AG20443 (cell line): ENCODE data around the gene FOXO3.

Experiments used
- DNase-seq: peaks from one replicate; pipeline ENCODE4 v3.0.0; 2012; ENCODE audit warnings: low spot score, mixed read lengths

Gene FOXO3

DNA sequence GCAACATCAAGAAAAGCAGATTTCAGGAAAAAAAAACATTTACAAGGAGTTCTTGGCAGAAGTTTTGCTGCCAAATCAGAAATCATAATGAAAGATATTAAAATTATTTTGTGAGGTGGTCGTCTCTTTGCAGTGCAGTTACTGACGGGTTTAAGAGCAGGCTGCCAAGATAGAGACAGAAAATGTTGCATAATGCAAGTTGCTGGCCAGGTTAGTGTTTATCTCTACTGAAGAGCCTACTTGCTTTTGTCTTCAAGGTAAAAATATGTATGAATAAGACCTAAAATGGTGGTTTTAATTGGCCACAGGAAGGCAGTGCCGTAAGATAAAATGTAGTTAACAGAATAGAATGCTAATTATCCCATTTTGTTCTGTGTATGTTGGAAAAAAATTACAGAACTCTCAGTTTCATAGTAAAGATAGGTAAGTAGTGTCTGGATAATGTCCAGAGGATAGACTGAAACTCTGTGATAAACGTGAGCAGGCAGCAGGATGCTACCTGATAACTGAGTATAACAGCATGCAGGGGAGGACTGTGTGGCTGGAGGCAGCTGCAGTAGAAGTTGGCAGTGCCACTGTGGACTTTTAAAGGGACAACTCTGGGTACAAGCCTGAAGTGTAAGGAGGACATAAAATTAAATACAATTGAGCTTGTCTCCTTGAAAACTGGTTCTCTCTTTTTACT is 13.9 kb downstream of the FOXO3 start:
- DNase-seq = no peak

DNA sequence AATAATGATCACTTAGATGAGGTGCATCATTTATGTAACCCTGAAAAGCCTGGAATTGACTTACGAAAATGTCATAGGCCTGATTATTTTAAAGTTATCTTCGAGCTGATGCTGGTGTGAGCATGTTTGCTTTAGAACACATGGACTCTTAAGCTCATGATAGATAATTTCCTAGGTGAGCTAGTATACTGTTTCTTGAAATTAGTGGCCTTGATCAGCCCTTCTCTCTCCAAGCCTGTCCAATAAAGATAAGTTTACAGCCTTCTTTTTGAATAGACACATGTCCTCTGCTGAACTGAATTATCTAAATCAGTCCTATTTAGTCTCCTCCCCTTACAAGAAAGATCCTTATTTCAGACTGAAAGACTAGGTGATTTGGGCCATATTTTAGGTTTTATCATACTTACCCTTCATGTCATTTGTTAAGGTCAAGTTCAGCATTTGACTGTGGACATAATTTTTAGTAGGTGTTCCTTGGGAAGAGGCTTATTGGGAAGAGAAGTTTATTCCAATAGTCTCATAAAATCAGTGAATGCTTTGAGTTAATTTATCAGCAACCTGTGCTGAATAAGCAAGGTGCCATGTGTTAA is 15.3 kb downstream of the FOXO3 start:
- DNase-seq = no peak

GRCh38 chr6:108576709-108577108 is 16.0 kb downstream of the FOXO3 start:
- no peak for DNase-seq

DNA sequence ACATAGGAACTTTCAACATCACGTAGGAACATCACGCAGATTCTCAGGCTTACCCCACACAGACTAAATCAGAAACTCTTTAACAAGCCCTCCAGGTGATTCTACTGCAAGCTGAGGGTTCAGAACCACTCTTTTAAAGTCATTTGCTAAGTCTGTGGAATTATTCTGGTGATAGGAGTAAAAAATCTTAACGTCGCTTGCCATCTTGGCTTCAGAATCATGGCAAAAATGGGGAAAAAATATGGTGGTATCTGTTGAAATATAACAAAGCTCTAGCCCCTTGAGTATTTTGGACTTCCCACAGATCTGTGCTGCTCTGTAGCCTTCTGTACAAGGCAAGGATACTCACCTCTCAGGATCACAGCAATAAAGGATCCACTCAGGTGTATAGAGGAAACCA is 17.4 kb downstream of the FOXO3 start:
- DNase-seq = no peak

- DNase-seq = peak; percentile 51
Measured at GRCh38 chr6:108578595-108579327, 18.0 kb downstream of the FOXO3 start.

DNA sequence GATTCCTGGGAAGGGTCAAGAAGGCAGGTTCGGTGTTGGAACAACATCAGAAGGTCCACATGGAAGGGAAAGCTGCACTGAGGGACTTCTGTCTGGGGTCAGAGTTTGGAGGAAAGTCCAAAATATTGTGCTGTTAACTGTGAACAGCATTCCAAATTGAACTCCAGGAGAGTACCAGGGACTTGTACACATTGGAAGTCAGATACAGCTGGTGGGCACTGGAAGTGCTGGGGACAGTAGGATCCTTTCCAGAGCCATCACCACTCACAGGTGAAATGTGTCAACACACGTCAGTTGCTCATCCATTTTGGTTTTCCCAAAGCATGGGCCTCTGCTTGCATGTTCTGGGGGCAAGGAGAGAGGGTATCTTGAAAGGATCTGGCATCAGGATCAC is 18.6 kb downstream of the FOXO3 start:
- no peak for DNase-seq

DNA sequence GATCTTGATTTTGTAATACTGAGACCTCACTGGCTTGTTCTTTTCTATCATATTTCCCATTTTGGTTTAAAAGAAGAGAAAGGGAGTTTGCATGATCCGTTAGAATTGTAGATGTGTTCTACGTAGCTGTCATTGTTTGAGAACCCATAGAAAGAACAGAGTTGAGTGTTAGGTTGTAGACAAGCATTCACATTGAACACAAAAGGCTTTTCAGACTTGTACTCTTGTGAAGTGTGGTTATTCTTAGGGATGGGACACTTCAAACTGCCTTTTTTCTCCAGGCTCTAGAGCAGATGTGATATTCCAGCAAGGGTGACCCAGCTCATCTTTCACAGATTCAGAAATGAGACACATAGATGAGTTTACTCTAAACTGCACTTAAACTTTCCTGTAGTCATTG is 19.9 kb downstream of the FOXO3 start:
- DNase-seq = no peak

DNA sequence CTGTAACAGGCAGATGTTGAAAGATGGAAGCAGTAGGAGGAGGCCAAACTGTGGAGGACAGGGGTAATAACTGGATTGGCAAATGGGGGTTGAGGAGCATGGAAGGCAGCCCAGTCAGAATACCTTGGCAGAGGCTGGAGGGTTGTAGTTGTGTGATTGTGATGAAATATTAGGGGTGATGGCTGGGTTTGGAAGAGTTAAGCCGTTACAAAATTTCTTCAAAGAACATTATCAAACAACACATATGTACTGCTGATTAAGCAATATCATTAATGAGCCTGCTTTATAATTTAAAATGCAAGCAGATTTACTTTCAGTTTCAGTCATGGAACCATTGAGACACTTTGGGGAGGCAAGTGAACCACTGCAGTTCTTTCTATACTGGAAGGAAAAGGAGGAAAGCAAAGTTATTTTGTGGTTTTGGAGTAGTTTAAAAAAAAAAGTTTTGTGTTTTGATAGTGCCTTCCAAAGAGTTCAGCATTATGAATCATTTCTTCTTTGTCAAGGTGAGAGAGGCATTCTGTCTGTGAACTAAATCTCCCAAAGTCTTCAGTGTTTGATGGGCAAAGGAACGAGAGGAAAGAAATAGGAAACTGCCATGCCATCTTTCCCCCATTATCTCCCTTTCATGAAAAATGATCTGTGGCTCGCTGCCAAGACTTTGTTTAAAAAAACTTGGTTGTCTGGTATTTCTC is 20.7 kb downstream of the FOXO3 start:
- peak; percentile 72 for DNase-seq

DNA sequence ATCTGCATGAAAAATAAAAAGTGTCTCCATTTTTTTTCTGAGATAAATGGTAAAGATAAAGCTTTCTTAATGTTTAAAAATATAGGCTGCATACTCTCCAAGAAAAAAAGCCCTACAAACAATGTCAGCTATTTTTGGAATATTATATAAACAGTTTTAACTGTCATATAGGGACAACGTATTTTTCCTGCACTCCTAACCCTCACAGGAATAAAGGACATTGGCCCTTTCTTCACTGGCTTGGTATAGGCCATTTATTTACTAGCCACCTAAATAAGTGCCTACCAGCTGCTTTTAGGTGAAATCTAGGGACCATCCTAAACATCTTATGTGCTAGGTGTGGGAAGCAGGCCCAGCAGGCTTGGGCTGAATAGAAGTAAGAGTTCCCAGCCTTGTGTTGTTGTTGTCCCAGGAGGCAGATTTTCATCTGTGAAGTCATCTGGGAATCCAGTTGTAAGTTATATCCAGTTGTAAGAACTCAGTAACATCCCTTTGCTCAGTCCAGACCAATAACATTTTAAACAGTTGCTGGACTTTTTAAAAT is 21.3 kb downstream of the FOXO3 start:
- DNase-seq = no peak

- no peak for DNase-seq
Measured at GRCh38 chr6:108582618-108583017, 21.9 kb downstream of the FOXO3 start.

GRCh38 chr6:108584323-108584722 is 23.6 kb downstream of the FOXO3 start:
- no peak for DNase-seq

DNA sequence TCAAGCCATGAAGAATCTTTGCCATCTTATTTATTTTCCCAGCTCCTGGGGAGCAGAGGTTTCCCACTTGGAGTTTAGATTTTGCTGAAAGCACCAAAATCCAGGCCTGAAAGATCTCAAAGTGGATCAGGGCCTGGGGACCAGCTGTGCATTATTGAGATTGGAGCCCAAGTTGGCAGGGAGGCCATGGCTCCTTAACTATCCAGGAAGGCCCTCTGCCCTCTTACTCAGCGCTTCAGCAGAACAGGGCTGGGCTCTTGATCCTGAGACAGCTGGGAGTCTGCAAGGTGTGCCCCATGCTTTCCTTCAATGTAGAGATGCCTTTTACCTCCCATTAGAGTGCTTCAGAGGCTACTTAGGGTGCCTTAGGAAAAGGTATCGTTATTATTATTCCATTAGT is 24.6 kb downstream of the FOXO3 start:
- DNase-seq = no peak

DNA sequence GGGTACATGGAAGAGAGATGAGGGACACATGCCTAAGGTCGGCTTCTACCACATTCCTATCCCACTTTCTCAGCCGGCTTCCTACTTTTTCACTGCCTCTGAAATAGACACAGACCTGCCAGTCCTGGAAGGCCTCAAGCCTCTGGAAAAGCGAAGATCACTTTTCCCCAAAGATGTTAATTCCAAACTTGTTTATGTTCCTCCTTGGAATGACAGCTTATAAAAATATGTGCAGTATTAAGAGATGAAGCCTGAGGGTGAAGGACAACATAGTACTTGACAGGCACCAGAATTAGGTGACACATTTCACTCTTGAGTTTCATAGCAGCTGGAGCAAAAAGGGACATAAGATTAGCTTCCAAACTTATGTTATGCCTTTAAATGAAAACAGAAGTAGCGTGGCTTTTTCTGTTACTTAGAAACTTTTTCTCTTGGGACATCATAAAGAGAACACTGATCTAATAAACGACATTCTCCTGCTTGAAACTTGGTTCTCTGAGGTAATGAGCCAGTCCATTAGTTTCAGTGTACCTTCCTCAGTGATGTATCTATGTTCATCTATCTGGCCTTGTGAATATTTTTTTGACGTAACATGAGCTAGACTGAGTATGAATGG is 25.3 kb downstream of the FOXO3 start:
- DNase-seq = no peak

DNA sequence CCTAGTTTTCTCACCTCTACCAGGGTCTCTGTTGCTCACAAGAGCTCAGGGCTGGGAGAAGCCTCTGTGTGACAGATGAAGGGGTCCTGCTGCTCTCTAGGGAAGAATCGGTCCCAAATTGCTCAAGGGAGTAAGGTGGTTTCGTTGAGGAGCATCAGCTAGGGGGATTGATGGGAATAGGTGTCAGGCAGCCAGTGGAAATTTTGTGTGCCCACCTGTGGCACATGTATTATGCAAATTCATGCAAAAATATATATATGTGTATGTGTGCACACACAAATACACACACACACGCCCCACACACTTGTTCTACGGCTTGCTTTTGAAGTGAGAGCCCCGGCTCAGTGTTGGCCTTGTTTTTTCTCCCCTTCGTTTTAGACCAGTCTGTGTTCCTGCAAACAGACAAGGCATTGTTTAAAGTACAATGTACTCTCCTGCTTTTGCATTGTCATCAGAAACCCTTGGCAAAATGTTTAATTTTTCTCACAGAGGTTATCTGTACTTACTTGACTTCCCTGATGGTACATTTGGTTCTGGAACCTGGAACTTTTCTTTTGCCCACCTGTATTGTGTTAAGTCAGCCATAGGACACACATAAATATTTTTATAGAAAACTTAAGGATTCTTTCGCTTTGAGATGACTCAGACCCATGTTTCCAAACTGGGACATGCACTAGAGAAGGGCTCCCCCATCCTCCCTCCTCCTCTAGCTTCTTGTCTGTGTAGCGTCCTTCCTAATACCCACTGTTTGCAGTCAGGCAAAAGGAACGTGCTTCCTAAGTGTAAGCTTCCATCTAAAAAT is 26.7 kb downstream of the FOXO3 start:
- peak; percentile 47 for DNase-seq

DNA sequence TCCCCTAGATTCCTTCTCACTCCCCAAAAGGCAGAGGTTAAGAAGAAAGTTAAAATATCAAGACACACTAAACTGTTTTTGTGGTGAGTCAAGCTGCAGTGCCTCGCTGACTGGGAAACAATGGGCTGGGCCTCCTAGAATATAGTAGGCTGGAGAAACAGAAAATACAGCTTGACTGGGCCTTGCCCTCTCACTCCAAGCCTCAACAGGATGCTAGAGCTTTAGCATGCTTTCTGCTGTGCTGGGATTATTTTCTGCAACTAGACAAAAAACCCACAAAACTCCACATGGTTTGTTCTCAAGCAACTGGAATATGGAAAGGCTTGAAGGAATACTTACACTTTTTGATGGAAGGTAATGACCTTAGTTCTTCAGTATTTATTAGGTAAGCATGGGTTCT is 27.9 kb downstream of the FOXO3 start:
- DNase-seq = peak; percentile 67

DNA sequence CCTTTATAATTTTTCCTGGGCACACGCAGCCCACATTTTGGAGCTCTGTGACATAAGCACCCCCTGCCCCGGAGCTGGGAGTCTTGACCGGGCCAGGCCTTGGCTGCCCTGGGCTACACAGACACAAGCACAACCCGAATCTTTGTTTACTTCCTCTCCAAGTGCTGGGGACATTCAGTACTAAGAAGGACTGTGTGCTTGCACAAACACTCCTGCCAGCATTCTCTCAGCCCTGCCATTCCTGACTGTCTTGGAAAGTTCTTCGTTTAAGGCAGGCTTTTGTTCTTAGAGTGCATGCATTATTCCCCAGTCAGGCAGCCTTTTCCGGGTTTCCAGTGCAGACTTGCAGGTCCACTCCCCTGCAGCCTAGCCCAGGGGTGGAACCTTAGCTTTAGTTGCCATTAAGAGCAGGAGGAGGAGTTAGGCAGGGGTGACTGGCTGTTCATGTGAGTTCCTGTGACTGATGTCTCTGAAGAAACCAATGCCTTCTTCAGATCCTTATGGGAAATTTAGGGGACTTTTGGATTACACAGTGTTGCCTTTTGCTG is 28.6 kb downstream of the FOXO3 start:
- peak; percentile 25 for DNase-seq

- no peak for DNase-seq
Measured at GRCh38 chr6:108591040-108591816, 30.5 kb downstream of the FOXO3 start.

GRCh38 chr6:108592371-108593337 is 31.9 kb downstream of the FOXO3 start:
- peak; percentile 66 for DNase-seq

DNA sequence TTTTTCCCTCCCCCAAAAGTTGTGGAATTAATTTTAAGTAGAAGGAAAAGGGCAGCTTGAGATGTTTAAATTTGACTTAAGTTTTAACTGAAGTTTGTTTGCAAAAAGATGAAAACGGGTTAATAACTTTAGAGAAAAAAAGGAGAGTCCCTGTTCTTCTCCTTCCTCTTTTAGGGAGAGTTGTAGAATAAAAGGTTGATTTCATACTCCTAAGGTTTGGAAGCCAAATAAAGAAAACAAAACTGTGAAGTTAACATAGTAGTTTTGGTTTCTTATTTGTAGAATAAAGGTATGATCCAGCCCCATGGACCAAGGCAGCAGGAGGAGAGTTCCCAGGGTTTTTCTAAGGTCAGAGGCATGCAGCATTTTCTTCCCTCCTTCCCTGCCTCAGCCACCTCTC is 33.4 kb downstream of the FOXO3 start:
- no peak for DNase-seq
